CD4-positive, CD25-positive, alpha-beta regulatory T cell (primary cell): ENCODE data around the gene IL2RA. TPM values are rescaled to one million over a fixed set of nuclear protein-coding genes. Genes with fewer than 3 reads are reported as not detected.
"Not testable (repeated sequence)": the region's sequence is repeated elsewhere in the genome, so short reads cannot be mapped to it uniquely, and the experiment has no call there.

ENCODE experiments used
- ATAC-seq, 2 donors: fragments of 150-1000 bp; cut with Tn5 transposase; one replicate each; pipeline ENCODE4 v1.10.0; 2021; ENCODE audit warnings: low read depth in 2 of 2, moderate number of reproducible peaks in 2 of 2, moderate library complexity in 1 of 2
- DNase-seq, 3 donors: peaks; one replicate each; pipeline versions ENCODE4 v3.0.0 to v3.0.0-alpha.2; 2012 to 2022; ENCODE audit warnings: mixed read lengths in 1 of 3
- H3K27ac ChIP-seq: one replicate; pipeline ENCODE4 v1.7.0; 2013; ENCODE audit warnings: mild to moderate bottlenecking, low read length; ENCODE audit not compliant: insufficient read depth, poor library complexity, severe bottlenecking
- H3K27me3 ChIP-seq: one replicate; pipeline ENCODE4 v1.7.0; 2013; ENCODE audit warnings: low read length; ENCODE audit not compliant: control insufficient read depth, insufficient read depth
- H3K36me3 ChIP-seq: one replicate; pipeline ENCODE4 v1.7.0; 2013; ENCODE audit warnings: mild to moderate bottlenecking, low read length, moderate library complexity; ENCODE audit not compliant: control insufficient read depth, insufficient read depth
- H3K4me1 ChIP-seq: 2 replicates; pipeline ENCODE4 v1.7.0; 2013; ENCODE audit warnings: mild to moderate bottlenecking, low read length; ENCODE audit not compliant: insufficient read depth, control insufficient read depth, poor library complexity, severe bottlenecking
- H3K4me3 ChIP-seq: one replicate; pipeline ENCODE4 v1.7.0; 2013; ENCODE audit warnings: low read depth, mild to moderate bottlenecking, low read length, moderate library complexity
- H3K9me3 ChIP-seq, 2 experiments: 1 replicate in 1 of 2; 2 replicates in 1 of 2; pipeline ENCODE4 v1.7.0; 2013; ENCODE audit warnings: low read length in 2 of 2, mild to moderate bottlenecking in 1 of 2, moderate library complexity in 1 of 2; ENCODE audit not compliant: control insufficient read depth in 2 of 2
- H3K27ac Mint-ChIP-seq, 3 donors: one replicate each; pipeline ENCODE4 v1.8.0; 2020 to 2022; ENCODE audit warnings: mild to moderate bottlenecking in 3 of 3, mixed read lengths in 3 of 3, moderate library complexity in 2 of 3
- H3K27me3 Mint-ChIP-seq: one replicate; pipeline ENCODE4 v1.8.0; 2022; ENCODE audit warnings: mild to moderate bottlenecking, mixed read lengths
- H3K36me3 Mint-ChIP-seq: one replicate; pipeline ENCODE4 v1.8.0; 2020; ENCODE audit warnings: mixed read lengths
- H3K4me1 Mint-ChIP-seq, 4 donors: one replicate each; pipeline ENCODE4 v1.8.0; 2020 to 2022; ENCODE audit warnings: mixed read lengths in 4 of 4, mild to moderate bottlenecking in 1 of 4
- H3K4me3 Mint-ChIP-seq, 4 donors: one replicate each; pipeline ENCODE4 v1.8.0; 2020 to 2022; ENCODE audit warnings: mild to moderate bottlenecking in 4 of 4, mixed read lengths in 4 of 4, moderate library complexity in 3 of 4
- H3K9me3 Mint-ChIP-seq, 7 donors: one replicate each; pipeline ENCODE4 v1.8.0; 2020 to 2022; ENCODE audit warnings: mixed read lengths in 7 of 7, mild to moderate bottlenecking in 3 of 7, moderate library complexity in 2 of 7
- polyA plus RNA-seq, 4 donors: library from polyadenylated mRNA; unstranded; fragments of 300-500 nt; fragmentation: Illumina TruSeq; gene quantifications; one replicate each; pipeline ENCODE4 v1.2.3, GENCODE V29; 2021
- total RNA-seq: library from RNA; stranded (reverse); gene quantifications from one replicate; pipeline ENCODE4 v1.2.3, GENCODE V29; 2022

The IL2RA gene
- total and polyA plus RNA-seq, 5 donors from 2014 or later: 159 to 261 (median 195) TPM

DNA sequence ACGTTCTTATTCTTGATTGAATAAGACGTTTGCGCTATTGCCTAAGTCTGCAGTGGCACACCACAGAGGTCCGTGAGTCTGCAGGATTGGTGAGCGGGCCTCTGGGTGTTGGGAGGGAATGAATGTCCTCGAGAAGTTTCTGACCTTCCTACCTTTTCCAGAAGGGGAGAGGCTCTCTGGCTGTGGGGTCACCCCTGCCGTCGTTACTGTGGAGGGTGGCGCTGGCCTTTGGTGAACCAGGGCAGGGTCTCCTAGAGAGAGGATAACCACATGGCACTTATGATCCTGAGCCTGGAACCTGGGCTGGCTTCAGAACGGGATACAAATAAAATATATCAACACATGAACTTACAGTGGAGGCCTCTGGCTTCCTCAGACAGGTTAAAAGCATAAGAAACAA lies 98.6 kb downstream of the IL2RA start:
- ATAC-seq (no peak), DNase-seq (no peak)
- Histone ChIP-seq H3K9me3 (no peaks in the 10 kb centered on the region), H3K27me3 (no peaks in the 10 kb centered on the region), H3K4me3 (no peak overlapping the region), H3K4me1 (no peaks in the 10 kb centered on the region), H3K36me3 (peaks cover 62% of the 10 kb centered on the region), H3K27ac (no peak overlapping the region)
- peaks cover 0 to 7% (median 3%) of the 10 kb centered on the region in 4 donors for H3K4me1 Mint-ChIP-seq
- H3K4me3 Mint-ChIP-seq: no peak overlapping the region
- H3K9me3 Mint-ChIP-seq: no peaks in the 10 kb centered on the region
- peaks cover 30% of the 10 kb centered on the region for H3K36me3 Mint-ChIP-seq
- H3K27ac Mint-ChIP-seq: no peak overlapping the region
- no peaks in the 10 kb centered on the region for H3K27me3 Mint-ChIP-seq

DNA sequence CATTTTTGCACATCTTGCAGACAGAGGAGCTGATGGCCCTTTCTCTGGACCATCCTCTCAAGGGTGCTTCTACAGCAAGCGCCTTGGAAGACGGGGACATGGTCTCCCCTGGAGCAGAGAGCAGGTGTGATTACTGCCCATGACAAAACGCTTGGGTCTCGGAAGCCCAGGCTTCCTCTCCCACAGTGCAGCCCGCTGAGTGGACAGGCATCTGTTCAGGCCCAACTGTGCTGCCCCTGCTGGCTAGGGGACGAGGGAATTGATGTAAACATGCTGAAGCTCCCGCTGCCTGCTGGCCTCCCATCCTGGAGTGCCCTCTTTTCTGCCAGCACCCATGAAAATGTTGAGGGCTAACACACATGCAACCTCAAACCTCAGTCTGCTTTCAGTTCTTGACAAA lies 99.1 kb downstream of the IL2RA start:
- no peaks in the 10 kb centered on the region for H3K27me3 ChIP-seq
- Mint-ChIP-seq H3K4me3 (no peak overlapping the region), H3K9me3 (no peaks in the 10 kb centered on the region), H3K4me1 (peaks cover 0 to 3% (median 1%) of the 10 kb centered on the region in 4 donors), H3K36me3 (peaks cover 29% of the 10 kb centered on the region), H3K27me3 (no peaks in the 10 kb centered on the region), H3K27ac (no peak overlapping the region)
- H3K4me3 ChIP-seq: no peak overlapping the region
- H3K27ac ChIP-seq: no peak overlapping the region
- no peaks in the 10 kb centered on the region for H3K9me3 ChIP-seq
- ATAC-seq (no peak), DNase-seq (no peak)
- peaks cover 59% of the 10 kb centered on the region for H3K36me3 ChIP-seq
- H3K4me1 ChIP-seq: no peaks in the 10 kb centered on the region

DNA sequence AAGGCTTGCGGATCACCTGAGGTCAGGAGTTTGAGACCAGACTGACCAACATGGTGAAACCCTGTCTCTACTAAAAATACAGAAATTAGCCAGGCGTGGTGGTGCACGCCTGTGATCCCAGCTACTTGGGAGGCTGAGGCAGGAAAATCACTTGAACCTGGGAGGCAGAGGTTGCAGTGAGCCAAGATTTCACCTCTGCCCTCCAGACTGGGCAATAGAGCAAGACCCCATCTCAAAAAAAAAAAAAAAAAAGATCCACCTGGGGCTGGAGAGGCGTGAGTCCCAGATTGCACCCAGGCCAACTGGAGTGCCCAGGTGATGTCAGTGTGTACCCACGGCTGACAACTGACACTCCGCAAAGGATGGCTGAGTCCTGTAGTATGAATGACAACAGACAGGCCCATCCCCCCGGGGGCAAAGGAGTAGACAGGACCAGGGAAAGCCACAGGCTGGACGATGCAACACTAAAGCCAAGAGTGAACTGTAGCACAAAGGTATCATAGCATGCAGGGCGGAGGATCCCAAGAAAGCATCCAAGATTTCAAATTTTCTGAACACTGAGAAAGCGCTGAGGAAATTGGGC lies 99.7 kb downstream of the IL2RA start:
- peak overlapping the region in 1 of 3 donors; percentile 83 for H3K27ac Mint-ChIP-seq

DNA sequence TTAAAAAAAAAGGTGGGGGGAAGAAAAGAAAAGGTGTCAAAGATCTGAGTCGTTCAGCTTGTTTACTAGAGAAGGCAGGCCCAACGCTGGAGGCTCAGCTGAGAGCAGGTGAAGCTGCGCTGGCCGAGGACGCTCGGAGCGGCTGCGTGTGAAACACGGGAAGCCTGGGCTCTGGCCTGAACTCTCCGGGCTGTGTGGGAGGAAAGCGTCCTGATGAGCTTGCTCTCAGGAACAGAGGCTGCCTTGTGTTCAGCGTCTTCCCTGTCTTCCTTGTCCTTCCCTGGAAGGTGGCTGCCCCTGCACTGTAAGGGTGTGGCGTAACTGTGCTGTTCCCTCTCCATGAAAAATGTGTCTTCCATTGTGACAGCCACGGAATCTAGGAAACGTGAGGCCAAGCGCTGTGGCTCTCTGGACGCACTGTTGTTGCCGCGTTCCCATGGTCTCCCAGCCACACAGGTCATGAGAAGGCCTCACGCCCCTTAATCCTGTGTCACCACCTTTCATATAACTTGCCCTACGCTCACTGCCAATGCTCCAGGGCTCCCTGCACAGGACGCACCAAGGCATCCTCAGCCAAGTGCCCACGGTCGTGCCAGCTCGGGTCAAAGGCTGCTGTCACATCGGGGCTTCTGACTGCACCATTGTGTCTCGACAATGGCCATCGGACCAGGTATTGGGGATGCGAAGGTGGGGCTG lies 100.6 kb downstream of the IL2RA start:
- Mint-ChIP-seq H3K36me3 (peaks cover 29% of the 10 kb centered on the region), H3K27me3 (no peaks in the 10 kb centered on the region), H3K4me1 (peaks cover 0 to 2% (median 0%) of the 10 kb centered on the region in 4 donors), H3K27ac (peak overlapping the region in 1 of 3 donors; percentile 15), H3K9me3 (no peaks in the 10 kb centered on the region), H3K4me3 (no peak overlapping the region)
- H3K4me1 ChIP-seq: no peaks in the 10 kb centered on the region
- peaks cover 63% of the 10 kb centered on the region for H3K36me3 ChIP-seq
- ATAC-seq (no peak), DNase-seq (no peak)
- H3K4me3 ChIP-seq: no peak overlapping the region
- no peaks in the 10 kb centered on the region for H3K9me3 ChIP-seq
- H3K27ac ChIP-seq: no peak overlapping the region
- no peaks in the 10 kb centered on the region for H3K27me3 ChIP-seq

More for the DNA sequence above, 99.7 kb downstream of the IL2RA start:
- H3K36me3 ChIP-seq: peaks cover 61% of the 10 kb centered on the region
- not testable (repeated sequence) for H3K27me3 Mint-ChIP-seq, H3K4me3 ChIP-seq, ATAC-seq, DNase-seq, H3K9me3 ChIP-seq, H3K27ac ChIP-seq, H3K4me1 ChIP-seq, H3K4me1 Mint-ChIP-seq, H3K4me3 Mint-ChIP-seq, H3K27me3 ChIP-seq, H3K9me3 Mint-ChIP-seq
- H3K36me3 Mint-ChIP-seq: peaks cover 31% of the 10 kb centered on the region

DNA sequence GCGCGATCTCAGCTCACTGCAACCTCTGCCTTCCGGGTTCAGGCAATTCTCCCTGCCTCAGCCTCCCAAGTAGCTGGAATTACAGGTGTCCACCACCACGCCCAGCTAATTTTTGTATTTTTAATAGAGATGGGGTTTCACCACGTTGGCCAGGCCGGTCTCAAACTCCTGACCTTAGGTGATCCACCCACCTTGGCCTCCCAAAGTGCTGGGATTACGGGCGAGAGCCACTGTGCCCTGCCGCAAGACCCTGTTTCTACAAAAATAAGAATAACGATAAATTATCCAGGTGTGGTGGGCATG lies 101.2 kb downstream of the IL2RA start:
- H3K4me1 Mint-ChIP-seq, H3K4me3 Mint-ChIP-seq, DNase-seq, ATAC-seq, H3K9me3 Mint-ChIP-seq, H3K4me1 ChIP-seq, H3K27ac ChIP-seq, H3K4me3 ChIP-seq, H3K27me3 ChIP-seq, H3K9me3 ChIP-seq, H3K27me3 Mint-ChIP-seq, H3K27ac Mint-ChIP-seq: not testable (repeated sequence)
- H3K36me3 ChIP-seq: peaks cover 65% of the 10 kb centered on the region
- peaks cover 32% of the 10 kb centered on the region for H3K36me3 Mint-ChIP-seq

Other genes starting within 250 kb of the IL2RA start
- 114 TPM for gene GDI2, start 248.9 kb downstream of the IL2RA start, total RNA-seq
- gene GDI2, start 248.9 kb downstream of the IL2RA start, polyA plus RNA-seq: 100 to 1,000 TPM; 197 to 250 (median 243) TPM
- 4.8 TPM for gene ANKRD16, start 172.5 kb downstream of the IL2RA start, total RNA-seq
- 1 to 10 TPM; 3.1 to 6.3 (median 3.4) TPM for gene ANKRD16, start 172.5 kb downstream of the IL2RA start, polyA plus RNA-seq
- gene FBH1, start 172.1 kb downstream of the IL2RA start, total RNA-seq: 108 TPM
- gene FBH1, start 172.1 kb downstream of the IL2RA start, polyA plus RNA-seq: 100 to 1,000 TPM in 2 of 4 donors, 10 to 100 TPM in 2; 85.3 to 107 (median 97.0) TPM
- gene IL15RA, start 84.8 kb downstream of the IL2RA start, total RNA-seq: 17.7 TPM
- 10 to 100 TPM in 1 of 4 donors, 1 to 10 TPM in 3; 9.1 to 13.4 (median 9.5) TPM for gene IL15RA, start 84.8 kb downstream of the IL2RA start, polyA plus RNA-seq
- gene RBM17, start 26.7 kb upstream of the IL2RA start, total RNA-seq: 168 TPM
- gene RBM17, start 26.7 kb upstream of the IL2RA start, polyA plus RNA-seq: 10 to 100 TPM; 63.6 to 88.2 (median 65.7) TPM
- gene PFKFB3, start 140.6 kb upstream of the IL2RA start, total RNA-seq: 96.3 TPM
- 1 to 10 TPM; 2.8 to 6.2 (median 3.9) TPM for gene PFKFB3, start 140.6 kb upstream of the IL2RA start, polyA plus RNA-seq